ENCODE results near the gene NHLRC2.

NHLRC2 gene

GRCh38 chr10:113856563-113856962 is 2.1 kb downstream of the NHLRC2 start:
- no peak overlapping the region for H2AFZ ChIP-seq (ENCODE audit: low read depth)
- no peak overlapping the region for H3K27ac ChIP-seq
- H3K36me3 ChIP-seq (ENCODE audit: insufficient read depth) = peaks cover 14% of the 10 kb centered on the region

DNA sequence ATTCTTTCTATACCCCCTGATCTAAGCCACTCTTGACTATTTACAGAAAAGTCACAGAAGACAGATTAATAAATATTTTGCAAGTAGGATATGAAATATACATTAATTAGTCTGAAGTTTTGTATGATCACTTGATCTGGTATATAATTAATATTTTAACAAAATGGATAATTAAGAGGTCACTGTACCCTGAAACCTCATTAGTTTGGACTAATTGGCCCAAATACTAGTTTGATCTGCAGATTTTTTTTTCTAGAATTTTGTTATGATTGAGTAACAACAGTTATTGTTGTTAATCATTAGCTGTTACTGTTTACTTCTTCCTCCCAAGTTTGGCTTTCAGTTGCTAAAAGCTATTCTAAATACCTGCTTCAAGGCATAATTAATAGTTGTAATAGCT is 2.7 kb downstream of the NHLRC2 start:
- no peak overlapping the region for H3K9ac ChIP-seq
- no peak for TF ChIP-seq CTCF (conservative IDR thresholded peaks at IDR 0.05; ENCODE audit: low read depth, low read length)
- no peak overlapping the region for H2AFZ ChIP-seq (ENCODE audit: low read depth)
- H3K79me2 ChIP-seq (ENCODE audit: insufficient read depth, low read depth) = peaks cover 20% of the 10 kb centered on the region
- H3K27ac ChIP-seq = no peak overlapping the region
- H3K4me3 ChIP-seq (IDR thresholded peaks at IDR 0.05; ENCODE audit: insufficient read depth, low read depth, low read length) = no peak overlapping the region
- H3K4me2 ChIP-seq = no peak overlapping the region; the same call in 1 of the 2 replicates
- no peaks in the 10 kb centered on the region for H3K27me3 ChIP-seq (ENCODE audit: insufficient read depth, low read depth)
- no peaks in the 10 kb centered on the region for H4K20me1 ChIP-seq (ENCODE audit: insufficient read depth)
- peaks cover 14% of the 10 kb centered on the region for H3K36me3 ChIP-seq (ENCODE audit: insufficient read depth)
- peaks cover 35% of the 10 kb centered on the region for H3K4me1 ChIP-seq (ENCODE audit: low read depth, poor library complexity, severe bottlenecking)

More at GRCh38 chr10:113856563-113856962, 2.1 kb downstream of the NHLRC2 start:
- H3K79me2 ChIP-seq (ENCODE audit: insufficient read depth, low read depth) = peaks cover 20% of the 10 kb centered on the region
- no peaks in the 10 kb centered on the region for H3K27me3 ChIP-seq (ENCODE audit: insufficient read depth, low read depth)
- H4K20me1 ChIP-seq (ENCODE audit: insufficient read depth) = no peaks in the 10 kb centered on the region
- no peak overlapping the region for H3K9ac ChIP-seq
- no peak for TF ChIP-seq CTCF (conservative IDR thresholded peaks at IDR 0.05; ENCODE audit: low read depth, low read length)
- H3K4me2 ChIP-seq = peak overlapping the region; percentile 78; the same call in 1 of the 2 replicates
- H3K4me3 ChIP-seq (IDR thresholded peaks at IDR 0.05; ENCODE audit: insufficient read depth, low read depth, low read length) = no peak overlapping the region
- peaks cover 39% of the 10 kb centered on the region for H3K4me1 ChIP-seq (ENCODE audit: low read depth, poor library complexity, severe bottlenecking)

DNA sequence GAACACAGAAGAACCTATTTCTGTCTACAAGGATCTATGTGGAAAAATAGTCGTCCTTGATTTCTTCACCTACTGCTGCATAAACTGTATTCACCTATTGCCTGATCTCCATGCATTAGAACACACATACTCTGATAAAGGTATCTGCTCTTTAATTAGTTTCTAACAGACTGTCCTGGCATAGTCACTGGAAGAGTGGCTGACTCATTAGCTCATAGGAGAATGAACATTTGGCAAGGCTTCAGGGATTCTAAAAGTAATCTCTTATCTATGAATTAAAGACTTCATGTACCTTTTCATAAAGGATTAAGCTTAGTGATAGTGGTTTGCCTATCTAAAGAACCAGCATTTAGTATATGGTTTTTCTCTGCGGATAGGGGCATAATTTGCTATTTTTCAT is 4.1 kb downstream of the NHLRC2 start:
- Histone ChIP-seq H3K27ac (no peak overlapping the region), H3K4me1 (ENCODE audit: low read depth, poor library complexity, severe bottlenecking) (peaks cover 26% of the 10 kb centered on the region), H3K27me3 (ENCODE audit: insufficient read depth, low read depth) (no peaks in the 10 kb centered on the region), H3K79me2 (ENCODE audit: insufficient read depth, low read depth) (peaks cover 20% of the 10 kb centered on the region), H3K36me3 (ENCODE audit: insufficient read depth) (peaks cover 14% of the 10 kb centered on the region), H3K9ac (no peak overlapping the region), H3K4me3 (IDR thresholded peaks at IDR 0.05; ENCODE audit: insufficient read depth, low read depth, low read length) (no peak overlapping the region), H4K20me1 (ENCODE audit: insufficient read depth) (no peaks in the 10 kb centered on the region), H3K4me2 (no peak overlapping the region), H2AFZ (ENCODE audit: low read depth) (no peak overlapping the region)
- no peak for TF ChIP-seq CTCF (conservative IDR thresholded peaks at IDR 0.05; ENCODE audit: low read depth, low read length)

DNA sequence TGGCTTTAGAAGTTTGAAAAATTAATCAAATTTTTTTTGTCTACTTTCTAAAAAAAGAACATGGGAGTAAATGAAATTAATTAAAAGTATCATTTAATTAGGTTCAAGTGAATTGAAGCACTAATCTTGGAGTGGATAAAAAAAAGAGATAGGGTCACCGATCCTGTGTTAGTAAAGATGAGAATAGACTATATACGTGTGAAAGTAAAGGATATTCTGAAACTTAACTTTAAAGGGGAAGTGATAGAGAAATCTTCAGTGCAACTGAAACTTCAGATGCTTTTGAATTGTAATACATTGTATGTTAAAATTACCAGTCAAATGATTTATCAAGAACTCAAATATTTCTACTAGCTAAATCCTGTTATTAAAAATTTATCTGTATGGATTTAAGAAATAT is 4.8 kb downstream of the NHLRC2 start:
- Histone ChIP-seq H3K36me3 (ENCODE audit: insufficient read depth) (peaks cover 14% of the 10 kb centered on the region), H3K27me3 (ENCODE audit: insufficient read depth, low read depth) (no peaks in the 10 kb centered on the region), H2AFZ (ENCODE audit: low read depth) (no peak overlapping the region), H3K27ac (no peak overlapping the region), H3K4me1 (ENCODE audit: low read depth, poor library complexity, severe bottlenecking) (peaks cover 24% of the 10 kb centered on the region), H3K4me3 (IDR thresholded peaks at IDR 0.05; ENCODE audit: insufficient read depth, low read depth, low read length) (no peak overlapping the region), H4K20me1 (ENCODE audit: insufficient read depth) (no peaks in the 10 kb centered on the region), H3K79me2 (ENCODE audit: insufficient read depth, low read depth) (peaks cover 20% of the 10 kb centered on the region), H3K4me2 (no peak overlapping the region), H3K9ac (no peak overlapping the region)
- TF ChIP-seq CTCF (conservative IDR thresholded peaks at IDR 0.05; ENCODE audit: low read depth, low read length) = no peak
